Gastroesophageal sphincter (tissue), 3 donors: ENCODE measurements around the gene LCE3D.

ENCODE experiments used
- EP300 ChIP-seq: sonication (generic); formaldehyde crosslinking; IDR thresholded peaks from one replicate; pipeline ENCODE4 v1.6.1; 2017; ENCODE audit warnings: antibody characterized with exemption, mild to moderate bottlenecking
- POLR2A ChIP-seq, 2 donors: fragments of 450-650 bp; IDR thresholded peaks; one replicate each; pipeline ENCODE4 v1.6.1; 2017; ENCODE audit warnings: antibody characterized with exemption in 2 of 2, mild to moderate bottlenecking in 2 of 2, moderate library complexity in 1 of 2
- POLR2AphosphoS5 ChIP-seq: sonication (generic); formaldehyde crosslinking; IDR thresholded peaks from one replicate; pipeline ENCODE4 v1.6.1; 2017; ENCODE audit warnings: antibody characterized with exemption
- TF ChIP-seq, protein P1 (sequence below), 4 experiments: fragments of 200-600 bp in 2 of 4; fragments of 450-650 bp in 2 of 4; sonication (generic) in 1 of 4; IDR thresholded peaks; one replicate each; pipeline ENCODE4 v1.5.1; 2017 to 2019; ENCODE audit warnings: antibody characterized with exemption in 4 of 4, mild to moderate bottlenecking in 2 of 4, moderate library complexity in 2 of 4

DNA sequence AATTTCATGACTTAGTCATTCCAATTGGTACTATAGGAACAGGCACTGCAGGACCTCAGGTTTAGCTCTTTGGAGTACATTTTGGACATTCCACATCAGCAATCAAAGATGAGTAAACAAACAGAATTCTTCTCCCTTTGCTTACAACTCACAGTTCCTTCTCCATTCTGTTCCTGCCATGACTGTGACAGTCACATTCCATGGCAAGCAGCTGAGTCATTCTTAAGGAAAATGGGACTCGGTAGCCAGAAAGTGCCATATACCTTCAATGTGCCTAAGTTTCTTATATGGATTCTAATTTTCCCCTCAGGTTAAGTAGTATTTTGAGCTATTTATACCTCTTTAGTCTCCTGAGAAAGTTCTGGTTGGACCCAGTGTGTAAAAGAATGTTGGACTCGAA lies 40.4 kb downstream of the LCE3D start:
- TF ChIP-seq EP300 = no peak
- TF ChIP-seq, protein P1, sequence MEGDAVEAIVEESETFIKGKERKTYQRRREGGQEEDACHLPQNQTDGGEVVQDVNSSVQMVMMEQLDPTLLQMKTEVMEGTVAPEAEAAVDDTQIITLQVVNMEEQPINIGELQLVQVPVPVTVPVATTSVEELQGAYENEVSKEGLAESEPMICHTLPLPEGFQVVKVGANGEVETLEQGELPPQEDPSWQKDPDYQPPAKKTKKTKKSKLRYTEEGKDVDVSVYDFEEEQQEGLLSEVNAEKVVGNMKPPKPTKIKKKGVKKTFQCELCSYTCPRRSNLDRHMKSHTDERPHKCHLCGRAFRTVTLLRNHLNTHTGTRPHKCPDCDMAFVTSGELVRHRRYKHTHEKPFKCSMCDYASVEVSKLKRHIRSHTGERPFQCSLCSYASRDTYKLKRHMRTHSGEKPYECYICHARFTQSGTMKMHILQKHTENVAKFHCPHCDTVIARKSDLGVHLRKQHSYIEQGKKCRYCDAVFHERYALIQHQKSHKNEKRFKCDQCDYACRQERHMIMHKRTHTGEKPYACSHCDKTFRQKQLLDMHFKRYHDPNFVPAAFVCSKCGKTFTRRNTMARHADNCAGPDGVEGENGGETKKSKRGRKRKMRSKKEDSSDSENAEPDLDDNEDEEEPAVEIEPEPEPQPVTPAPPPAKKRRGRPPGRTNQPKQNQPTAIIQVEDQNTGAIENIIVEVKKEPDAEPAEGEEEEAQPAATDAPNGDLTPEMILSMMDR (IDR thresholded peaks at IDR 0.05) = no peak
- no peak for TF ChIP-seq POLR2AphosphoS5
- no peak for TF ChIP-seq POLR2A (IDR thresholded peaks at IDR 0.05)
